HepG2 (cell line): ENCODE results near the gene BLMH. TPM values are rescaled to one million over a fixed set of nuclear protein-coding genes. Genes with fewer than 3 reads are reported as not detected.

Experiments used
- E2F2 ChIP-seq: sonication (generic); formaldehyde crosslinking; IDR thresholded peaks from 2 replicates; pipeline ENCODE4 v1.4.0; 2020; ENCODE audit warnings: missing genetic modification reagents, borderline replicate concordance
- EED ChIP-seq: sonication (generic); formaldehyde crosslinking; IDR thresholded peaks from 2 replicates; pipeline ENCODE4 v1.5.0; 2020; ENCODE audit warnings: mild to moderate bottlenecking, missing genetic modification reagents
- ELF3 ChIP-seq: IDR thresholded peaks from 2 replicates; pipeline ENCODE4 v1.6.1; 2016; ENCODE audit warnings: missing genetic modification reagents, missing compliant biosample characterization
- FOXA1 ChIP-seq, 2 experiments: fragments of 450-650 bp in 1 of 2; sonication (generic) in 1 of 2; formaldehyde crosslinking in 1 of 2; IDR thresholded peaks; 2 replicates each; pipeline versions ENCODE4 v1.4.0 to v1.6.1; 2016 to 2020; ENCODE audit warnings: missing genetic modification reagents in 1 of 2
- HDAC2 ChIP-seq: sonication (generic); formaldehyde crosslinking; IDR thresholded peaks from 2 replicates; pipeline ENCODE4 v1.4.0; 2020; ENCODE audit warnings: missing genetic modification reagents
- HNF4A ChIP-seq: sonication (generic); formaldehyde crosslinking; IDR thresholded peaks from 2 replicates; pipeline ENCODE4 v1.4.0; 2020; ENCODE audit warnings: missing genetic modification reagents
- MZF1 ChIP-seq: sonication (generic); formaldehyde crosslinking; IDR thresholded peaks from 2 replicates; pipeline ENCODE4 v1.8.1; 2023; ENCODE audit warnings: mild to moderate bottlenecking, missing genetic modification reagents, borderline replicate concordance
- SNRNP70 ChIP-seq: fragments of 200-400 bp; formaldehyde crosslinking; IDR thresholded peaks from 2 replicates; pipeline ENCODE4 v1.6.1; 2017; ENCODE audit warnings: mild to moderate bottlenecking, low read depth, low read length, moderate library complexity
- THAP11 ChIP-seq: IDR thresholded peaks from 2 replicates; pipeline ENCODE4 v1.6.1; 2016; ENCODE audit warnings: missing biosample characterization, missing genetic modification reagents
- THAP7 ChIP-seq: sonication (generic); formaldehyde crosslinking; IDR thresholded peaks from 2 replicates; pipeline ENCODE4 v1.8.1; 2023; ENCODE audit warnings: mild to moderate bottlenecking, missing genetic modification reagents
- ZBTB10 ChIP-seq: sonication (generic); formaldehyde crosslinking; IDR thresholded peaks from 2 replicates; pipeline ENCODE4 v1.4.0; 2020; ENCODE audit warnings: missing genetic modification reagents, borderline replicate concordance
- ZBTB20 ChIP-seq: sonication (generic); formaldehyde crosslinking; IDR thresholded peaks from 2 replicates; pipeline ENCODE4 v1.8.1; 2023; ENCODE audit warnings: missing genetic modification reagents, low read depth, mild to moderate bottlenecking, borderline replicate concordance
- ZBTB26 ChIP-seq: IDR thresholded peaks from 2 replicates; pipeline ENCODE4 v1.6.1; 2016; ENCODE audit warnings: missing compliant biosample characterization, missing genetic modification reagents, borderline replicate concordance
- ZFAT ChIP-seq: sonication (generic); formaldehyde crosslinking; conservative IDR thresholded peaks from 2 replicates; pipeline ENCODE4 v1.8.1; 2023; ENCODE audit warnings: missing genetic modification reagents, inconsistent platforms
- ZNF12 ChIP-seq: sonication (generic); formaldehyde crosslinking; IDR thresholded peaks from 2 replicates; pipeline ENCODE4 v1.5.0; 2020; ENCODE audit warnings: missing genetic modification reagents
- ZNF275 ChIP-seq: sonication (generic); formaldehyde crosslinking; IDR thresholded peaks from 2 replicates; pipeline ENCODE4 v1.8.0; 2022; ENCODE audit warnings: missing genetic modification reagents, mild to moderate bottlenecking, inconsistent platforms, borderline replicate concordance
- ZNF513 ChIP-seq: sonication (generic); formaldehyde crosslinking; conservative IDR thresholded peaks from 2 replicates; pipeline ENCODE4 v1.5.0; 2020; ENCODE audit warnings: missing genetic modification reagents
- ZNF570 ChIP-seq: sonication (generic); formaldehyde crosslinking; IDR thresholded peaks from 2 replicates; pipeline ENCODE4 v1.4.0; 2020; ENCODE audit warnings: mild to moderate bottlenecking, missing genetic modification reagents, borderline replicate concordance
- ZNF790 ChIP-seq: sonication (generic); formaldehyde crosslinking; IDR thresholded peaks from 2 replicates; pipeline ENCODE4 v1.8.0; 2022; ENCODE audit warnings: missing genetic modification reagents, mild to moderate bottlenecking, borderline replicate concordance
- polyA plus RNA-seq, 8 experiments: library from polyadenylated mRNA; depleted of rRNA in 3 of 8; stranded (reverse) in 7 of 8; unstranded in 1 of 8; fragments of >200 nt; fragmentation: Illumina TruSeq in 4 of 8; extraction: Trizol in 4 of 8; gene quantifications; 2 replicates each; pipeline versions ENCODE4 v1.2.1 to v1.2.3, GENCODE V29; 2011 to 2016; ENCODE audit warnings: low read depth in 4 of 8, missing spikeins in 1 of 8, mixed read lengths in 1 of 8; ENCODE audit not compliant: insufficient read depth in 1 of 8
- total RNA-seq, 5 experiments: library from RNA; depleted of rRNA; stranded (reverse); fragments of >200 nt; fragmentation: Illumina TruSeq; extraction: Trizol; gene quantifications; 2 replicates each; pipeline ENCODE4 v1.2.3, GENCODE V29; 2016; ENCODE audit warnings: low read depth in 1 of 5

Gene BLMH
- total and polyA plus RNA-seq, 2 of the 13 experiments (the other 11 are each of a cell fraction or from before 2014, with no cell fraction given), result 12.1 to 41.0 TPM

- TF ChIP-seq ZBTB20 (CRISPR knock-in tag) (no peak), THAP7 (CRISPR knock-in tag) (no peak), SNRNP70 (no peak), ZBTB26 (CRISPR knock-in tag) (no peak), ZNF513 (CRISPR knock-in tag) (no peak), HDAC2 (CRISPR knock-in tag) (peak; percentile 54), THAP11 (CRISPR knock-in tag) (0 out of 2 replicates have a peak, but pooled peaks have one; percentile 34), E2F2 (CRISPR knock-in tag) (no peak), ZBTB10 (CRISPR knock-in tag) (no peak), ZNF12 (CRISPR knock-in tag) (no peak), ZNF790 (CRISPR knock-in tag) (no peak), ZNF570 (no peak), ELF3 (CRISPR knock-in tag) (no peak; the same call in none of the 2 replicates), ZNF275 (CRISPR knock-in tag) (no peak), EED (no peak), MZF1 (CRISPR knock-in tag) (no peak), HNF4A (peak; percentile 61), ZFAT (CRISPR knock-in tag) (no peak), FOXA1 (IDR thresholded peaks at IDR 0.05) (no peak), FOXA1 (CRISPR knock-in tag; IDR thresholded peaks at IDR 0.05) (peak; percentile 71)
These were observed 44.8 kb upstream of the BLMH start (continued) for GRCh38 chr17:30336369-30337171.
